Stimulated activated naive CD4-positive, alpha-beta T cell treated with Interleukin-2 at 50 U/mL for 16 hours (primary cell): Measurements from ENCODE around the gene GGN.
A peak's percentile ranks its signal among the peaks of the same experiment; 100 is the strongest.
"Not testable (repeated sequence)": the region's sequence is repeated elsewhere in the genome, so short reads cannot be mapped to it uniquely, and the experiment has no call there.

ENCODE experiments used
- DNase-seq: peaks from one replicate; lab custom pipeline; 2025; lab: John Stamatoyannopoulos, UW

The GGN gene

DNA sequence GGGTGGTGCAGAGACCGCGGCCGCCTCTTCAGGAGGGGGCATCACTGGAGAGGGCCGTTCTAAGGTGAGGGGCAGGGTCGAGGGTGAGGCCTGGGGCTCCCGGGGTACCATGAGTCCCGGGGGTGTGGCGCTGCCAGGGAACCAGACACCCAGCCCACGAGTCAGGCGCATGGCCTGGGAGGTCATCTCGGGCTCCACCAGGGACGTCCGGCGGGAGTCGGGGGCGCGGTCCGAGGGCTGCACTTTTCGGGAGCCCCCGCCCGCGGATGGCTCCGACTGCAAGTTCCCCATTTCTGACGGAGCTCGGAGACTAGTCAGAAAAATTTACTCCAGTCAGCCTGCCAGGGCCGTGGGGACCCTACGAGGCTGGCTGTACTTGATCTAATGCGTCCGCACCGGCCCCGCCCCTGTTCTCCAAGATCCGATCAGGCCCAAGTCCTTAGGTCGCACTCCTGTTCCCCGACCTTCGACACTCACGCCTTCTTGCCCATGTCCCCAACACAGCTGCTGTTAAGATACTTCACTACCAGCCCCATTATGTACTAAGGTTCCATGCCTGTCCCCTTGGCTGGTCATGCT, 774 bp downstream of the GGN start:
- no peak for DNase-seq

DNA sequence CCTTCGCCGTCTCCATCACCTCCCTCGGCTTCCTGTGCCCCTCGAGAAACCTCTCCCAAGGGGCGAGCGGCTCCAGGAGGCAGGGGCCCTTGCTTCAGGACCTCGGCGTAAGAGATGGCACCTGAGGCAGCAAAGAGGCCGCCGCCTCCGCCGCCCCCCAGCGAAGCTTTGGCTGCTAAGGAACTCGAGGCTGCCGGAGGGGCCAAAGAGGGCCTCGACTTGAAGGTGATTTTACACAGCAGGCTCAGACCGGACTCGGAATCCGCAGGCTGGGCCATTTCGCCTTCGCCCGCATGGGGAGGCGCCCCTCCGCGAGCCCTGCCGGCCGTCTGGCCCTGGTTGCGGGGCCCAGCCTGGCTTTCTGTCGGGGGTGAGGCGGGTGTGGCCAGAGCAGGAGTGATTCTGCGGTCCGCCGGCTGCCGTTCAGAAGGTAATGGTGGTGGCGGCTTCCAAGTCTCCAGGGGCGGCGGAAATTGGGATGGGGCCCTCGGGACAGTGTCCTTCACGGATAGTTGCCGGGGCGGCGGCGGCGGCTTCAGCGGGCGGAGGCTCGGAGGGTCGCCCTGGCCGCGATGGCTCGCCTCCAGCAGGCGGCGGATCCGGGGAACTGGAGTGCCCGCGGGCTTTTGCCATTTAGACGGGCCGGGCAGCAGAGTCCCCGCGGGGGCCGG, 1.4 kb downstream of the GGN start:
- DNase-seq: no peak

DNA sequence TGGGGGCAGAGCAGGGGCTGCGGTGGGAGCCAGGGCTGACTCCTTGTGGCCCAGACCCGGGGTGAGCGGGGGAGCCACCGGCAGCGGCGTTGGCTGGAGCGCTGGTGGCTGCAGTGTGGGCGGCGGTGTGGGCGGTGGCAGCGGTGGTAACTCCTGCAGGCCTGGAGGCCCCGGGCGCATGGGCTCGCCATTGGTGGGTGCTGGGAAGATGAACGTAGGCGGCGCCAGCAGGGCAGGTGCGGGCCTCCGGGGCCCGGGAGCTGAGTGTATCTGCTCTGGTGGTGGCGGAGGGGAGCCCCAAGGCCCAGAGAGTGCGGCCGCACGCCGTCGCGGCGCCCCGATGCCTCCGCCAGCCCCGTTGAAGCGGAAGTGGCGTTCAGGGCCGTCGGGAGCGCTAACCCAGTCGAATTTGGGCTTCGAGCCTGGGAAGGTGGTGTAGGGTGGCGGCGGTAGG, 2.0 kb downstream of the GGN start:
- DNase-seq: no peak

DNA sequence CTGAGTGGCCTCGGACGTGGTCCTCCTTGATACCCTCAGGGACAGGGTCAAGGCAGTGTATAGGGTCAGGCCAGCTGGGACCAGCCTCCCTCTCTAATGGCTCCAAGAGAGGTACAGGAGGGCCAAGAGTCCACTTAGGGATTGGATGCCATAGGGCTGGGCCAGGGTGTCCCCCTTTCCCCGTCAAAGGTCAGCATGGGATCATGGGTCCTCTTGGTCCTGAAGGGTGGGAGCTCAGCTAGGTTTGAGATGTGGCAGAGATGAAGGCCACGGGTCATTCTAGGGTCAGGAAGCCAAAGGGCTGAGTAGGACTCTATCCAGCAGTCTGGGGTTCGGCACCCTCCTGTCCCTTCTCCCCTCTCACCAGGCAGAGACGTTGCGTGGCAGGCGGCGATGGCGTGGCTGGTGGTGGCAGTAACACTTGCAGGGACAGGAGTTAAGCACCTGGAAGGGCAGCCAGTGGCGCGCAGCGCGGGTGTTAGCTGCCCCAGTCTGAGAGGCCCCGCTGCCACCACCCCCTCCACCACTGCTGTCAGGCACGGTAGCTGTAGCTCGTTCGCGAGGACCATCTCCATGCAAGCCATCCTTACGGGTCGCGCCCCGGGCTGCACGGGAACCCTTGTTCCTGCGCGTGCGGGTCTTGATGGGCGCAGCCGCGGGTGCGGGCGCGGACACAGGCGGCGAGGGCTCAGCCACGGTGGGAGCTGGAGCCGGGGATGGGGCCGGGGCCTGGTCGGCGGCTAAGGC, 2.6 kb downstream of the GGN start:
- no peak for DNase-seq

DNA sequence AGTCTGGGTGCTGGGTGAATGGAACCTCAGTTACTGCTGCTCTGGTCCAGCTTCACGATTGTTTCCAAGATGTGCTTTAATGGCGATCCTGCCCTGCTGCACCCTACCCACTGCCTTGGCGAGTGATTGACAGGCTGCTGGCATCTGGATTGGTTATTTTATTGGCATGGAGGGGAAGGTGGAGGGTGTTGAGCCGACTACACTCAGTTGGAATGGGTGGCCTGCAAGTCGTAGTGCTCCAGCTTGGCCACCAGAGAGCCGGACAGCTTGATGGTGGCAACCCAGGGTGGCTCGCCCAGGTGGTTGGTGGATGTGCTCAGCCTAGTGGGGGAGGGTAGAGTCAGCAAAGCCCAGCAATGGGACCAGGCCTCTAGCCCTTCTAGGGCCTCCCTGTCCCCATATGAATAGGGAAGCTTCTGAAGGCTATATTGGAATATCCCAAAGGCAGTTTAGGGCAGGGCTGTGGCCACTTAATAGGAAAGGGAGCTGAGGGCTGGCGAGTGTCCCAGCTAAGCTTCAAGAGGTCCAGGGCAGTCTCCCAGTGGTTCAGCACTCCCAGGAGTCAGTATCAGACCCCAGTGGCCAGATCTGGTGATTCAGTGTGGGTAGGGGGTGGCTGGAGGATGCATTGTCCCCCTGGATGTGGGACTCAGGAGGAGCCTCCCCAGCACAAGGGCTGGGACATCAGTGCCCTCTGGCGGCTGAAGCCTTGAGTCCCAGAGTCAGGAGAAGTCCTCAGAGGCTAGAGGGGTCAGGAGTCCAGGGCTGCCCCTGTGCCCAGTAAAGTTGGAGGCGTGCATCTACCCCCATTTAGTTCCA, 3.4 kb downstream of the GGN start:
- no peak for DNase-seq

DNA sequence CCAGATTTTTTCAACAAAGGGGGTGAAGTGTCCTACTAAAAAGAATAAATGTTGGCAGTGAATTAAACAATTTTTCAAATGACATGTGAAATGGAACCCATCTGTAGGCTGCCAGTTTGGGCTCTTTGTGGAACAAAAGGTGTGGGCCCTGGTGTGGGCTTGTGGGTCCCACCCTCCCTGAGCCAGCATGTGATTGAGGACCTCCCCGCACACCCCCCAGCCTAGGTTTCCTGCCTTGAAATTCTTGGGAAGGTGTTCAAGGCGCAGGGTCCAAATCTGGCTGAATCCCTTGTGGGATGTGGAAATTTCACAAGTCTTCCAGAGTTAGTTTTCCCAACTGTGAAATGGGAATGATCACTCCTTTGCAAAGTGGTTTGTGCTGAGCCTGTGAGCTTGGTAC, 4.1 kb downstream of the GGN start:
- DNase-seq: no peak

DNA sequence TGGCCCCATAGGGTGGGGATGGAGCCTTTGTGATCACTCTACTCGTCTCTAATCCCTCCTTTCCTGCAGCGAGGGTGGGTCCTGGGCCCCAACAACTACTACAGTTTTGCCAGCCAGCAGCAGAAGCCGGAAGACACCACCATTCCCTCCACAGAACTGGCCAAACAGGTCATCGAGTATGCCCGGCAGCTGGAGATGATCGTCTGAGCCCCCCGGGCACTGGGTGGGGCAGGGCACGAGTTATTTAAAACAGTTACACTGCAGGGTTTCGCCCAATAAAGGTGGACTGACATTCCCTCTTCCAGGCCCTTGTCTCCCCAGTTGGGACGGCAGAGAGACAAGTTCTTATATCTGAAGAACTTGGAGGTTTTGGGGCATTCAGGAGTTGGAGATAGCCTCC, 4.7 kb downstream of the GGN start:
- no peak for DNase-seq

DNA sequence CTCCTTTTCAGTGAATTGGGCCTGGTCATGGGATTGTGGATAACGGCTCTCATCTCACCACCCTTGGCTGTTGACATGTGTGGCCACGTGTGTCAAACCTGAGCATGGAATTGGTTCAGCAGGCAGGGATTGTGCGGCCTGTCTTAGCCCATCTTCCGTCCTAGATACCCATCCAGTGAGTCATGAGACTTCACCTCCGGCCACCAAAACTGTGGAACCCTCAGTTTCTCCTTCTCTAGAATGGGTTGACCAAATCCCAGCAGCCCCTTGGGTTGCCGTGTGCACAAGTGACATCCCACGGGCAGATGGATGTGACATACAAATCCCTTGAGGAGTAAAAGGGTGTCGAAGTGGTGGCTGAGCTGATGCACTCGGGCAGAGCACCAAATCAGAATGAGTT, 6.7 kb downstream of the GGN start:
- no peak for DNase-seq

DNA sequence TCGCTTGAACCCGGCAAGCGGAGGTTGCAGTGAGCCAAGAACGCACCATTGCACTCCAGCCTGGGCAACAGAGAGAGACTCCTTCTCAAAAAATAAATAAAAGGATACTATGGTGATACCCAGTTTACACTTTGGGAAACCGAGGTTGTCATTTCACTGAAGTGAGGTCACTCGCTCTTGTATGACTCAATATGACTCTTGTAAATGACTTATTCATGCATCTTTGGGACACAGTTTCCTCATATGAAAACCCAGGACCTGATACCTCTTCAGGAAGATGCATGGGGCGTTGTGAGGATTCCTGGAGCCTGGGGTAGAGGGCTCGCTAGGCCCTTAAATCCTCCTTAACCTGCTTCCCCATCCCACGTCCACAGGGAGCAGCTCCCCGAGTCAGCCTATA, 9.0 kb downstream of the GGN start:
- no peak for DNase-seq

DNA sequence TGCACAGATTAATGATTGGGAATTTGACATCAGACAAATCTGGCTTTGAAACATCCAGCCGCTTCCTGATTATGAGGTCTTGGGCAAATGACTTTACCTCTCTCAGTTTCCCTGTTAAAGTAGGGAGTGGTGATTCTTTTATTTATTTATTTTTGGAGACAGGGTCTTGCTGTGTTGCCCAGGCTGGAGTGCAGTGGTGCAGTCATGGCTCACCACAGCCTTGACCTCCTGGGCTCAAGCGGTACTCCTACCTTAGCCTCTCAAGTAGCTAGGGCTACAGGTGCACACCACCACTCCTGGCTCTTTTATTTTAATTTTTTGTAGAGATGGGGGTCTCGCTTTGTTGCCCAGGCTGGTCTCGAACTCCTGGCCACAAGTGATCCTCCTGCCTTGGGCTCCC, 10.8 kb downstream of the GGN start:
- DNase-seq: no peak

DNA sequence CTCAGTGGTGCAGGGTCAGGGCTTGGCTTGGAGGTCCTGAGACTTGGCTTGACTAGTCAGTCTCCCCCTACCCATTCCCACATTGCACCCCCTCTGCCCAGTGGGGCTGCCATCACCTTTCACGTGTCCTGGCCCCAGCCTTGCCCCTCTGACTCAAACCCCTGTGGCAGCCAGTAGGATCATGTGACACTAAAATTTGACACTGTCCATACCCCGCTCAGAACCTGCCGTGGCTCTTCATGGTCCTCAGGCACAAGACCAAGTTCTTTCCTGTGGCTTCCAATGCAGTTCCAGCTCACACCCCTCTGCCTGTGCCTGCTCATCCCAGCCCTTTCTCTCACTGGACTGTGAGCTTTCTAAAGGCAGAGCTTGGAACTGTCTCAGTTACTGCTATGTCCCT, 11.3 kb downstream of the GGN start:
- DNase-seq: no peak

DNA sequence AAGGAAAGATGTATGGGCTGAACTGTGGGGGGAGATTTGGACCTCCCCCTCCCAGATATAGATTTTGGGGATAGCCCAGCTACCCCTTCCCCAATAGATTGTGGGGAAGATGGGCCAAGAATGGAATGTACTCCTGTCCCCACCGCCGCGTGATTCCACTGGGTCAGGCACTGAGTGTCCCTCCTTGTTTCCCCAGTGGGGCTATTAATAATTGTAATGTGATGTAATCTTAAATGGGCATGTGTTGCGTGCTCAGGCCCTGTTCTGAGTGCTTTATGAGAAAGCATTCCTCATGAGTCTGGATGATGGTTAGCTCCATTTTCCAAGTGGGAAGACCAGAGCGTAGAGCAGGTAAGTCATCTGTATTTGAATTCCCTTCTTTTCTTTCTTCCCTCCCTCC, 12.1 kb downstream of the GGN start:
- DNase-seq: no peak

DNA sequence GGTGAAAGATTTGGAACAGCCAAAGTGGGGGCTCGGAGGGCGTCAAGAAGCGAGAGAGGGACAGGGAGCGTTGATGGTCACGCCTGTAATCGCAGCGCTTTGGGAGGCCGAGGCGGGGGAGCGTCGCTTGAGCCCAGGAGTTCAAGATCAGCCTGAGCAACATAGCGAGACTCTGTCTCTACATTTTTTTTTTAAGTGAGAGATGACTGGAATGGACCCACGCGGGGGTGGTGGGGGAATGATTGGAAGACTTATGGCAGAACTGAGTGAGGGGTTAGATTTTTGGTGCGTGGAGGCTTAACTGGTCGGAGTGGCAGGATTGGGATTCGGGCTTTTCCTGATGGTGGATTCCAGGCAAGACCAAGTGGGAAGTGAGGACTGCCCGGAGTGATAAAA, 12.7 kb downstream of the GGN start:
- no peak for DNase-seq

DNA sequence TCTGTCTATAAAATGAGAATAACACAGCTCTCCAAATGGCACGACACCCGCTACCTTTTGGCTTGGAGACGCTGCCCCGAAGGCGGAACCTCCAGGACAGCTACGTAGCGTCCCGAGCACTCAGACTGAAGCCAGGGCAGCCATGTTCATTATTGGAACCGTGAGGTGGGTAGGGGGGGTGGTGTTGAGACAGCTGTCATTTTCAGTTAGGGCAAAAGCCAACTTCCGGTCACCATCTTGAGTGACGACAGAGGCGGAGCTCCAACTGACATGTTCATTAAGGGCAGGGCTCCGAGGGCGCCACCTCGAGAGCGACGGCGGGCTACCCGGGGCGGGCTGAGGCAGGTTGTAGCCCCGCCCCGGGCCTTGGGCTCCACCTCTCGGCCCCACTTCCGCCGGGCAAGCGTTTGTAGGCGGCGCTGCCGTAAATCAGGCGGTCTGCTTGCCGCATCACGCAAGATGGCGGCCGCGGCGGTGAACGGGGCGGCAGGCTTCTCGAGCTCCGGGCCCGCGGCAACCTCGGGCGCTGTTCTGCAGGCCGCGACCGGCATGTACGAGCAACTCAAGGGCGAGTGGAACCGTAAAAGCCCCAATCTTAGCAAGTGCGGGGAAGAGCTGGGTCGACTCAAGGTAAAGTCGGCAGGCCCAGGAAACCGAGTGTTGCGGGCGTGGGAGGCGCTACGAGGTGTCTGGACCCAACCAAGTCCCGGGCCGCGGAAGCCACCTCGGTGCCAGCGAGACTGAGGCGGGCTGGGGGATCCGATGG, 13.3 kb downstream of the GGN start, which contains the start of gene PSMD8:
Gene PSMD8, plus strand, starts transcription at position 240 of the 766 bp plus-strand sequence. Its CDS starts 31 bp downstream, at position 271.
- peak; percentile 98 for DNase-seq

DNA sequence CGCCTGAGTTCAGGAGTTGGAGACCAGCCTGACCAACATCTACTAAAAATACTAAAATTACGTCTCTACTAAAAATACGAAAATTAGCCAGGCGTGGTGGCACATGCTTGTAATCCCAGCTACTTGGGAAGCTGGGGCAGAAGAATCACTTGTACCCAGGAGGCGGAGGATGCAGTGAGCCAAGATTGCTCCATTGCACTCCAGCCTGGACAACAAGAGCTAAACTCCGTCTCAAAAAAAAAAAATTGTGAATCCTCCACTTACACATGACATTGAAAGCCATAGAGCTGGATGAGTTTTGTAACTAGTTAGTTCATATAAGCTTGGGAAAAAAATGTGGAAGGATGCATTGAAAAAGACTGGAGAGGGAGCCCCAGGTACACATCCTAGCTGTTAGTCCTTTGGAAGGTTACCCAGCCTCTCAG, 13.9 kb downstream of the GGN start:
- no peak for DNase-seq

DNA sequence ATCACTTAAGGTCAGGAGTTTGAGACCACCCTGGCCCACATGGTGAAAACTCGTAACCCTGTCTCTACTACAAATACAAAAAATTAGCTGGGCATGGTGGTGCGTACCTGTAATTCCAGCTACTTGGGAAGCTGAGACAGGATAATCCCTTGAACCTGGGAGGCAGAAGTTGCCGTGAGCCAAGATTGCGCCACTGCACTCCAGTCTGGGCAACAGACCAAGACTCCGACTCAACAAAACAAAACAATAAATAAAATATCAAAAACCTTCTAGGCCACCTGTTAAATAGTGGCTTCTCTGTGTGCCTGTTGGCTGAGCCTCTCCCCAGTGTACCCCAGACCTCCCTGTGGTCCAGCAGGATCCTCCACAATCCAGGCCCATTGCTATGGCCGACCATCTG, 16.8 kb downstream of the GGN start:
- no peak for DNase-seq

DNA sequence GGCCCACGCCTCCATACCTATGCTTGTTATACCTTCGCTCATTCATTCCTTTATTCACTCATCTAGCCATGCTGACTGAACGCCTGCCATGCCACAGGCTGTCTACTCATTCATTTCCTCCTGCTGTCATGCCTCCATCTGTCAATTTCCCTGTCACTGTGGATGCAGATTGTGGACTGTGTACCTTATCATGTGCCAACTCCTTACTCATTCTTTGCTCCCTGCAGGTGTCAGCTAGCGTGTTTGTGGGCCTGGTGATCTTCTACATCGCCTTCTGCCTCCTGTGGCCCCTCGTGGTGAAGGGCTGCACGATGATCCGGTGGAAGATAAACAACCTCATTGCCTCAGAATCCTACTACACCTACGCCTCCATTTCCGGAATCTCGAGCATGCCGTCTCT, 17.5 kb downstream of the GGN start:
- no peak for DNase-seq

DNA sequence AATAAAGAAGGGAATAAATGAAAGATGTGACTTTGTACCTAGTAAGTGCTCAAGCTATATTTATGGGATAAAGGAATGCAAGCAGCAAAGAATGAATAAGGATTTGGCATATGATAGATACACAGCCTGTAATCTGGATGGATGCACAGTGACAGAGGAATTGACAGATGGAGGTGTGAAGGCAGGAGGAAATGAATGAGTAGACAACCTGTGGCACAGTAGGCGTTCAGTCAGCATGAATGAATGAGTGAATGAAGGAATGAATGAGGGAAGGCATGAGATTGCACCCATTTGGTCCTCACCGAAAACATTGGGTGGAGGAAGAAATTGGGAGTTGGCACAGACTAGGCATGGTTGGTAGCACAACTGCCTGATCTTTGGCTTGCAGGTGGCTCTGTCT, 18.2 kb downstream of the GGN start:
- DNase-seq: no peak

DNA sequence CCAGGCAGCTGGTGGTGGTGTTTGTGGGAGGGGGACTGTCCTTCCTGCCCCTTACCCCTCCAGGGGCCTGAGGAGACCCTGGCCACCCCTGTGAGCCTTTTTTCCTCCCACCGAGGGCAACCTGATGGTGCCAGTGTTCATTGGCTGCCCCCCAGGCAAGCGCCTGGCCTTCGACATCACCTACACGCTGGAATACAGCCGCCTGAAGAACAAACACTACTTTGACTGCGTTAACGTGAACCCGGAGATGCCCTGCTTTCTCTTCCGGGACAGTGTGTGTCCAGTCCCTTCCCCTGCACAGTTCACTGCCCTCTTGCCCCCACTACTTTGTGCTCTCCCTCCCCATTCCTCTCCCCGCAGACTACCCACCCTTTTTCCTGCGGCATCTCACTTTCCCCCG, 20.8 kb downstream of the GGN start:
- no peak for DNase-seq

DNA sequence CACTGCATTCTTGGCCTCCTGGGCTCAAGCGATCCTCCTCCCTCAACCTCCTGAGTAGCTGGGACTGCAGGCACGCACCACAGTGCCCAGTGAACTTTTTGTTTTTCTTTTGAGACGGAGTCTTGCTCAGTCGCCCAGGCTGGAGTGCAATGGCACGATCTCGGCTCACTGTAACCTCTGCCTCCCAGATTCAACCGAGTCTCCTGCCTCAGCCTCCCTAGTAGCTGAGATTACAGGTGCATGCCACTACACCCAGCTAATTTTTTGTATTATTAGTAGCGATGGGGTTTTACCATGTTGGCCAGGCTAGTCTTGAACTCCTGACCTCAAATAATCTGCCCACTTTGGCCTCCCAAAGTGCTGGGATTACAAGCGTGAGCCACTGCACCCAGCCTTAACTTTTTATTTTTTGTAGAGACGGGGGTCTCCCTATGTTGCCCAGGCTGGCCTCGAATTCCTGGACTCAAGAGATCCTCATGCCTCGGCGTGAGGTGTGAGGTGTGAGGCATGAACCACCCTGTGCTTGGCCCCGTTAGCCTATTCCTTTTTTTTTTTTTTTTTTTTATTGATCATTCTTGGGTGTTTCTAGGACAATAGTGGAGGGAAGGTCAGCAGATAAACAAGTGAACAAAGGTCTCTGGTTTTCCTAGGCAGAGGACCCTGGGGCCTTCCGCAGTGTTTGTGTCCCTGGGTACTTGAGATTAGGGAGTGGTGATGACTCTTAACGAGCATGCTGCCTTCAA, 24.7 kb downstream of the GGN start:
- DNase-seq: not testable (repeated sequence)
